H1 (cell line): ENCODE measurements around the gene SFR1. TPM values are rescaled to one million over a fixed set of nuclear protein-coding genes. Genes with fewer than 3 reads are reported as not detected.

Experiments used
- CTCF ChIA-PET: fragments of 300-600 bp; sonication (Branson Sonifier 250); formaldehyde crosslinking; loops from one replicate; lab custom pipeline; 2021; ENCODE audit not compliant: partially characterized antibody; lab: Charles Lee
- POLR2A ChIA-PET: fragments of 300-600 bp; sonication (Branson Sonifier 250); formaldehyde crosslinking; loops from one replicate; lab custom pipeline; 2021; ENCODE audit warnings: inconsistent platforms; ENCODE audit not compliant: partially characterized antibody; lab: Charles Lee
- DNase-seq, 2 experiments: peaks; one replicate each; pipeline versions ENCODE4 v3.0.0 to v3.0.0-alpha.2; 2010 to 2022; ENCODE audit warnings: low spot score in 2 of 2, low read depth in 1 of 2, mixed read lengths in 1 of 2
- FAIRE-seq: peaks from 2 replicates; lab custom pipeline; 2011; peaks lifted over from hg19 to GRCh38; lab: Jason Lieb, UNC
- H2AFZ ChIP-seq: 2 replicates; pipeline ENCODE4 v1.8.1; 2012; ENCODE audit warnings: low read length, inconsistent platforms
- H2AK5ac ChIP-seq: 2 replicates; pipeline ENCODE4 v1.6.1; 2013; ENCODE audit warnings: low read depth, low read length
- H2BK120ac ChIP-seq: replicated peaks from 2 replicates; pipeline ENCODE3; 2013; ENCODE audit warnings: low read depth, low read length, inconsistent platforms
- H2BK12ac ChIP-seq: 2 replicates; pipeline ENCODE4 v1.6.1; 2013; ENCODE audit warnings: low read depth, low read length
- H2BK15ac ChIP-seq: 2 replicates; pipeline ENCODE4 v1.6.1; 2013; ENCODE audit warnings: low read length
- H2BK20ac ChIP-seq: 2 replicates; pipeline ENCODE4 v1.6.1; 2013; ENCODE audit warnings: low read length
- H2BK5ac ChIP-seq: 2 replicates; pipeline ENCODE4 v1.6.1; 2013; ENCODE audit warnings: low read depth, low read length
- H3K14ac ChIP-seq: 2 replicates; pipeline ENCODE4 v1.6.1; 2013; ENCODE audit warnings: inconsistent platforms; ENCODE audit not compliant: insufficient read length
- H3K18ac ChIP-seq: 2 replicates; pipeline ENCODE4 v1.6.1; 2013; ENCODE audit warnings: low read length; ENCODE audit errors: extremely low read depth
- H3K23ac ChIP-seq: 2 replicates; pipeline ENCODE4 v1.6.1; 2013; ENCODE audit warnings: inconsistent platforms; ENCODE audit not compliant: insufficient read length
- H3K23me2 ChIP-seq: 2 replicates; pipeline ENCODE4 v1.6.1; 2013; ENCODE audit warnings: low read depth, low read length
- H3K27ac ChIP-seq: 2 replicates; pipeline ENCODE4 v1.6.1; 2011; ENCODE audit warnings: low read depth, low read length, inconsistent platforms
- H3K27me3 ChIP-seq, 4 experiments: replicated peaks in 1 of 4; 1 replicate in 1 of 4; 2 replicates in 3 of 4; pipeline versions ENCODE4 v1.6.1 to v1.8.1; 2011 to 2013; ENCODE audit warnings: low read length in 3 of 4, mild to moderate bottlenecking in 3 of 4, inconsistent platforms in 2 of 4, mixed read lengths in 2 of 4, moderate library complexity in 1 of 4; ENCODE audit not compliant: control insufficient read depth in 3 of 4, insufficient read depth in 3 of 4; ENCODE audit errors: extremely low read depth in 1 of 4
- H3K36me3 ChIP-seq, 4 experiments: 2 replicates each; pipeline versions ENCODE4 v1.6.1 to v1.8.1; 2011 to 2013; ENCODE audit warnings: mild to moderate bottlenecking in 4 of 4, low read length in 3 of 4, moderate library complexity in 2 of 4, control low read depth in 1 of 4, inconsistent platforms in 1 of 4; ENCODE audit not compliant: insufficient read depth in 4 of 4, control insufficient read depth in 2 of 4
- H3K4ac ChIP-seq: replicated peaks from 2 replicates; pipeline ENCODE3; 2013; ENCODE audit warnings: low read length, low read depth, mixed read lengths, inconsistent platforms; ENCODE audit not compliant: insufficient read length
- H3K4me1 ChIP-seq, 4 experiments: replicated peaks in 1 of 4; 1 replicate in 1 of 4; 2 replicates in 3 of 4; pipeline versions ENCODE4 v1.6.1 to v1.8.1; 2011 to 2013; ENCODE audit warnings: low read length in 3 of 4, inconsistent platforms in 2 of 4, mixed read lengths in 1 of 4; ENCODE audit not compliant: insufficient read depth in 4 of 4, control insufficient read depth in 3 of 4
- H3K4me2 ChIP-seq, 2 experiments: 2 replicates each; pipeline versions ENCODE4 v1.6.1 to v1.8.1; 2011 to 2013; ENCODE audit warnings: low read depth in 2 of 2, low read length in 2 of 2, control low read depth in 1 of 2, inconsistent platforms in 1 of 2, mild to moderate bottlenecking in 1 of 2; ENCODE audit not compliant: insufficient read depth in 1 of 2
- H3K4me3 ChIP-seq, 4 experiments: fragments of 200-600, 300-600 bp in 1 of 4; sonication (generic), shearing (Covaris generic), sonication (Bioruptor Twin) in 1 of 4; 2 replicates each; pipeline versions ENCODE4 v1.5.1 to v1.8.1; 2011 to 2016; ENCODE audit warnings: low read length in 4 of 4, low read depth in 3 of 4, control low read depth in 2 of 4, inconsistent platforms in 2 of 4, mild to moderate bottlenecking in 2 of 4, mixed read lengths in 1 of 4, moderate library complexity in 1 of 4; ENCODE audit not compliant: insufficient read depth in 2 of 4; ENCODE audit errors: extremely low read depth in 1 of 4
- H3K56ac ChIP-seq: replicated peaks from 2 replicates; pipeline ENCODE3; 2013; ENCODE audit warnings: low read depth, mild to moderate bottlenecking, mixed read lengths, low read length, inconsistent platforms; ENCODE audit not compliant: insufficient read length
- H3K79me1 ChIP-seq: 2 replicates; pipeline ENCODE4 v1.6.1; 2013; ENCODE audit warnings: low read depth, low read length, control low read depth
- H3K79me2 ChIP-seq, 2 experiments: 2 replicates each; pipeline versions ENCODE4 v1.6.1 to v1.8.1; 2012 to 2013; ENCODE audit warnings: low read length in 2 of 2, mild to moderate bottlenecking in 2 of 2, inconsistent platforms in 1 of 2; ENCODE audit not compliant: insufficient read depth in 2 of 2, control insufficient read depth in 1 of 2
- H3K9ac ChIP-seq, 4 experiments: replicated peaks in 1 of 4; 1 replicate in 1 of 4; 2 replicates in 3 of 4; pipeline versions ENCODE4 v1.6.1 to v1.8.1; 2011 to 2013; ENCODE audit warnings: low read depth in 3 of 4, low read length in 3 of 4, control low read depth in 2 of 4, mild to moderate bottlenecking in 2 of 4, moderate library complexity in 2 of 4, inconsistent platforms in 1 of 4; ENCODE audit errors: extremely low read depth in 1 of 4
- H3K9me3 ChIP-seq, 2 experiments: 2 replicates each; pipeline versions ENCODE4 v1.6.1 to v1.8.1; 2012 to 2013; ENCODE audit warnings: mild to moderate bottlenecking in 2 of 2, moderate library complexity in 2 of 2, control low read depth in 1 of 2, inconsistent platforms in 1 of 2, low read depth in 1 of 2, low read length in 1 of 2, mixed read lengths in 1 of 2; ENCODE audit not compliant: insufficient read depth in 2 of 2
- H4K20me1 ChIP-seq, 2 experiments: replicated peaks in 1 of 2; 2 replicates each; pipeline versions ENCODE3 to v1.8.1; 2011 to 2013; ENCODE audit warnings: inconsistent platforms in 2 of 2, low read length in 2 of 2, mild to moderate bottlenecking in 1 of 2; ENCODE audit not compliant: insufficient read depth in 2 of 2, control insufficient read depth in 1 of 2
- H4K5ac ChIP-seq: 2 replicates; pipeline ENCODE4 v1.6.1; 2013; ENCODE audit warnings: low read length, low read depth, mixed read lengths, inconsistent platforms; ENCODE audit not compliant: insufficient read length
- H4K8ac ChIP-seq: 2 replicates; pipeline ENCODE4 v1.8.0; 2013; ENCODE audit warnings: mild to moderate bottlenecking, moderate library complexity, low read length, inconsistent platforms; ENCODE audit not compliant: insufficient read depth; ENCODE audit errors: extremely low read depth
- H4K91ac ChIP-seq: replicated peaks from 2 replicates; pipeline ENCODE3; 2013; ENCODE audit warnings: low read length, mixed read lengths, inconsistent platforms; ENCODE audit not compliant: insufficient read length
- CTCF ChIP-seq, 3 experiments: IDR thresholded peaks; 1 replicate in 2 of 3; 2 replicates in 1 of 3; pipeline versions ENCODE4 v1.5.1 to v1.6.1; 2011; ENCODE audit warnings: low read length in 3 of 3, mild to moderate bottlenecking in 3 of 3, inconsistent platforms in 2 of 3, low read depth in 1 of 3, moderate library complexity in 1 of 3; ENCODE audit not compliant: insufficient read depth in 1 of 3; ENCODE audit errors: control extremely low read depth in 1 of 3
- RAD21 ChIP-seq, 2 experiments: IDR thresholded peaks in 1 of 2; conservative IDR thresholded peaks in 1 of 2; 2 replicates each; pipeline ENCODE4 v1.6.1; 2011; ENCODE audit warnings: low read depth in 2 of 2, low read length in 2 of 2, improper control_type of control experiment in 1 of 2, inconsistent platforms in 1 of 2, mild to moderate bottlenecking in 1 of 2, moderate library complexity in 1 of 2
- SIX5 ChIP-seq: IDR thresholded peaks from 2 replicates; pipeline ENCODE4 v1.6.1; 2011; ENCODE audit warnings: mild to moderate bottlenecking, low read depth, low read length
- YY1 ChIP-seq: IDR thresholded peaks from 2 replicates; pipeline ENCODE4 v1.6.1; 2011; ENCODE audit warnings: low read depth, mild to moderate bottlenecking, low read length
- WGBS, 2 experiments: shearing (Covaris generic) in 1 of 2; methylation state at CpG; one replicate each; pipeline versions ENCODE4 v1.1.6 to v1.1.7; 2013 to 2015; ENCODE audit warnings: low lambda C conversion rate in 2 of 2, mixed read lengths in 2 of 2, inconsistent platforms in 1 of 2, low coverage in 1 of 2, missing lambda C conversion rate in 1 of 2; ENCODE audit not compliant: insufficient replicate concordance in 2 of 2, insufficient coverage in 1 of 2, insufficient read length in 1 of 2; ENCODE audit errors: extremely low coverage in 1 of 2, missing lambda C conversion rate in 1 of 2; 5-methylcytosine and 5-hydroxymethylcytosine counted together
- polyA plus RNA-seq, 7 experiments: library from polyadenylated mRNA; depleted of rRNA in 3 of 7; stranded (reverse) in 5 of 7; unstranded in 2 of 7; fragments of >200 nt in 5 of 7; fragments of 200-250 nt in 2 of 7; gene quantifications; 1 replicate in 5 of 7; 2 replicates in 1 of 7; 4 replicates in 1 of 7; pipeline versions ENCODE4 v1.2.1 to v1.2.3, GENCODE V29; 2011 to 2013; ENCODE audit warnings: missing spikeins in 2 of 7, mixed read lengths in 2 of 7
- total RNA-seq: library from RNA; stranded (reverse); fragmentation: NEBNext Ultra II Directional; extraction: Animal tissue kit (Norgen Biotek cat#: 25700); gene quantifications from 2 replicates; pipeline ENCODE4 v1.2.1, GENCODE V29; 2021

SFR1 gene
- total and polyA plus RNA-seq, 2 of the 8 experiments (the other 6 are each of a cell fraction or from before 2014, with no cell fraction given), result 3.4 to 7.7 TPM

- no peak overlapping the region for H4K5ac ChIP-seq
- H3K9me3 ChIP-seq, result no peaks in the 10 kb centered on the region
- no peak overlapping the region for H3K14ac ChIP-seq
- no peak overlapping the region for H4K91ac ChIP-seq
- H3K27me3 ChIP-seq, result no peaks in the 10 kb centered on the region
- H3K27ac ChIP-seq, result no peak overlapping the region
- POLR2A ChIA-PET, result interaction anchor here (1.9 kb wide), 1 partner anchor 17 kb away, joined by 4 read pairs; no protein-coding TSS in a partner anchor
- 73% methylated on average over 2 of the region's 2 CpGs; no CpG with 5 or more reads in 1 of the 2 experiments for WGBS, 2 experiments
- H3K9ac ChIP-seq, result no peak overlapping the region
- H2BK15ac ChIP-seq, result no peak overlapping the region
- no peak overlapping the region for H3K4me3 ChIP-seq
- H2BK20ac ChIP-seq, result no peak overlapping the region
- no peaks in the 10 kb centered on the region for H3K23me2 ChIP-seq
- H3K4me2 ChIP-seq, result no peak overlapping the region
- no peaks in the 10 kb centered on the region for H3K79me2 ChIP-seq
- H2AFZ ChIP-seq, result no peak overlapping the region
- no peak for FAIRE-seq
- DNase-seq, result peak in 1 of 2 experiments; percentile 54
- no peaks in the 10 kb centered on the region for H3K79me1 ChIP-seq
- H2BK12ac ChIP-seq, result no peak overlapping the region
- no peaks in the 10 kb centered on the region for H4K20me1 ChIP-seq
- no peak overlapping the region for H3K18ac ChIP-seq
- no peak overlapping the region for H3K4ac ChIP-seq
- no peak overlapping the region for H3K56ac ChIP-seq
- CTCF ChIA-PET, result interaction anchor here (0.8 to 8.6 kb wide), 18 partner anchors 9 to 117 kb away, joined by 3 to 43 read pairs (median 4); no protein-coding TSS in a partner anchor
- H2BK120ac ChIP-seq, result no peak overlapping the region
- H3K36me3 ChIP-seq, result no peaks in the 10 kb centered on the region; a peak in 1 of 8 replicates
- no peak for TF ChIP-seq SIX5
- TF ChIP-seq CTCF (IDR thresholded peaks at IDR 0.05; ENCODE audit: control extremely low read depth in 1 of 3, insufficient read depth in 1 of 3, low read depth in 1 of 3, low read length in 3 of 3), result peak; percentile 51 to 70 (median 60)
- peak; percentile 43; the same call in 1 of the 2 replicates for TF ChIP-seq YY1
- peak; percentile 50 to 61 for TF ChIP-seq RAD21 (IDR thresholded peaks at IDR 0.05 in 1 of 2, conservative IDR thresholded peaks at IDR 0.05 in 1 of 2; ENCODE audit: low read depth in 2 of 2, low read length in 2 of 2)
- TF ChIP-seq, all 59 proteins: peak for 3
- no peak overlapping the region for H2AK5ac ChIP-seq
- no peak overlapping the region for H4K8ac ChIP-seq
- H3K4me1 ChIP-seq, result no peaks in the 10 kb centered on the region; a peak in 2 of 7 replicates
- H3K23ac ChIP-seq, result no peak overlapping the region
- H2BK5ac ChIP-seq, result no peak overlapping the region
Observed at GRCh38 chr10:104127411-104127810, 5.4 kb downstream of the SFR1 start.
